Liver (tissue), 9 donors: Measurements from ENCODE around the gene MADCAM1. TPM values are rescaled to one million over a fixed set of nuclear protein-coding genes. Genes with fewer than 3 reads are reported as not detected.

Source experiments
- DNase-seq: peaks from one replicate; pipeline ENCODE4 v3.0.0-alpha.2; 2017; ENCODE audit warnings: low spot score
- H3K27ac ChIP-seq, 2 donors: one replicate each; pipeline ENCODE4 v1.7.0; 2013; ENCODE audit warnings: inconsistent platforms in 2 of 2, low read length in 2 of 2, control low read depth in 1 of 2, low read depth in 1 of 2, mild to moderate bottlenecking in 1 of 2
- H3K27me3 ChIP-seq, 4 donors: one replicate each; pipeline versions ENCODE4 v1.6.1 to v1.7.0; 2013; ENCODE audit warnings: low read length in 3 of 4, inconsistent platforms in 1 of 4, mild to moderate bottlenecking in 1 of 4, moderate library complexity in 1 of 4; ENCODE audit not compliant: control insufficient read depth in 4 of 4, insufficient read depth in 4 of 4
- H3K36me3 ChIP-seq, 4 donors: one replicate each; pipeline versions ENCODE4 v1.6.1 to v1.7.0; 2013; ENCODE audit warnings: low read length in 3 of 4, mild to moderate bottlenecking in 3 of 4, low read depth in 1 of 4, moderate library complexity in 1 of 4; ENCODE audit not compliant: control insufficient read depth in 4 of 4, insufficient read depth in 3 of 4
- H3K4me1 ChIP-seq, 4 donors: one replicate each; pipeline versions ENCODE4 v1.6.1 to v1.7.0; 2013; ENCODE audit warnings: low read length in 3 of 4, mild to moderate bottlenecking in 3 of 4, moderate library complexity in 1 of 4; ENCODE audit not compliant: control insufficient read depth in 4 of 4, insufficient read depth in 4 of 4
- H3K4me3 ChIP-seq, 3 donors: one replicate each; pipeline versions ENCODE4 v1.6.1 to v1.7.0; 2013; ENCODE audit warnings: low read length in 3 of 3, control low read depth in 1 of 3, low read depth in 1 of 3, mild to moderate bottlenecking in 1 of 3
- H3K9ac ChIP-seq, 2 donors: one replicate each; pipeline ENCODE4 v1.7.0; 2013; ENCODE audit warnings: low read length in 2 of 2, mild to moderate bottlenecking in 2 of 2, moderate library complexity in 2 of 2, control low read depth in 1 of 2, low read depth in 1 of 2
- H3K9me3 ChIP-seq, 4 donors: one replicate each; pipeline versions ENCODE4 v1.6.1 to v1.7.0; 2013; ENCODE audit warnings: low read length in 3 of 4; ENCODE audit not compliant: control insufficient read depth in 4 of 4
- CTCF ChIP-seq: fragments of 150-350 bp; IDR thresholded peaks from 2 replicates; pipeline ENCODE4 v1.5.1; 2017; ENCODE audit warnings: improper control_type of control experiment, low read depth, low read length; ENCODE audit not compliant: missing input control
- FOXA1 ChIP-seq: IDR thresholded peaks from 2 replicates; pipeline ENCODE4 v1.6.1; 2016; ENCODE audit warnings: antibody characterized with exemption
- FOXA2 ChIP-seq: IDR thresholded peaks from 2 replicates; pipeline ENCODE4 v1.6.1; 2016; ENCODE audit warnings: antibody characterized with exemption
- GABPA ChIP-seq, 2 donors: IDR thresholded peaks in 1 of 2; conservative IDR thresholded peaks in 1 of 2; 2 replicates each; pipeline ENCODE4 v1.6.1; 2016; ENCODE audit warnings: antibody characterized with exemption in 2 of 2, mild to moderate bottlenecking in 1 of 2, moderate library complexity in 1 of 2
- HNF4A ChIP-seq, 2 donors: conservative IDR thresholded peaks; 2 replicates each; pipeline ENCODE4 v1.6.1; 2016; ENCODE audit warnings: antibody characterized with exemption in 2 of 2, mild to moderate bottlenecking in 2 of 2
- HNF4G ChIP-seq: IDR thresholded peaks from 2 replicates; pipeline ENCODE4 v1.6.1; 2016; ENCODE audit warnings: antibody characterized with exemption
- JUND ChIP-seq, 2 donors: IDR thresholded peaks; 2 replicates each; pipeline ENCODE4 v1.6.1; 2016; ENCODE audit warnings: antibody characterized with exemption in 2 of 2
- MAX ChIP-seq: IDR thresholded peaks from 2 replicates; pipeline ENCODE4 v1.6.1; 2016; ENCODE audit warnings: antibody characterized with exemption
- NR2F2 ChIP-seq: IDR thresholded peaks from 2 replicates; pipeline ENCODE4 v1.6.1; 2016; ENCODE audit warnings: antibody characterized with exemption
- RAD21 ChIP-seq, 2 donors: IDR thresholded peaks; 2 replicates each; pipeline ENCODE4 v1.6.1; 2016; ENCODE audit warnings: antibody characterized with exemption in 2 of 2, mild to moderate bottlenecking in 2 of 2
- RXRA ChIP-seq, 2 donors: IDR thresholded peaks; 2 replicates each; pipeline ENCODE4 v1.6.1; 2017 to 2018; ENCODE audit warnings: antibody characterized with exemption in 2 of 2, mild to moderate bottlenecking in 1 of 2
- SP1 ChIP-seq: IDR thresholded peaks from 2 replicates; pipeline ENCODE4 v1.6.1; 2018; ENCODE audit warnings: antibody characterized with exemption, mild to moderate bottlenecking
- TAF1 ChIP-seq: conservative IDR thresholded peaks from 2 replicates; pipeline ENCODE4 v1.6.1; 2016; ENCODE audit warnings: antibody characterized with exemption, mild to moderate bottlenecking
- YY1 ChIP-seq: IDR thresholded peaks from 2 replicates; pipeline ENCODE4 v1.6.1; 2016; ENCODE audit warnings: antibody characterized with exemption, mild to moderate bottlenecking
- ZBTB33 ChIP-seq: IDR thresholded peaks from 2 replicates; pipeline ENCODE4 v1.6.1; 2016; ENCODE audit warnings: antibody characterized with exemption
- WGBS: extraction: QIAGEN DNeasy Blood & Tissue Kit; methylation state at CpG from one replicate; pipeline ENCODE4 v1.1.7; 2013; 5-methylcytosine and 5-hydroxymethylcytosine counted together
- polyA plus RNA-seq, 2 donors: library from polyadenylated mRNA; stranded (reverse) in 1 of 2; unstranded in 1 of 2; fragments of 200-250 nt in 1 of 2; fragments of >200 nt in 1 of 2; fragmentation: Nextera tagmentation in 1 of 2; extraction: Ambion mirVana in 1 of 2; gene quantifications; one replicate each; pipeline versions ENCODE4 v1.2.1 to v1.2.3, GENCODE V29; 2013 to 2015
- total RNA-seq, 2 donors: library from RNA; depleted of rRNA; stranded (reverse); fragments of >200 nt; gene quantifications; one replicate each; pipeline ENCODE4 v1.2.3, GENCODE V29; 2014
- donor health status: healthy.
- donor health status: healthy.
- donor health status: healthy.
- donor health status: healthy.
- donor health status: healthy.

MADCAM1 gene
- total and polyA plus RNA-seq, 4 donors, result 0.17 to 0.32 (median 0.24) TPM

- H3K27me3 ChIP-seq, result no peaks in the 10 kb centered on the region
- H3K9ac ChIP-seq, result peak overlapping the region; percentile 15 to 78
- TF ChIP-seq RAD21 (IDR thresholded peaks at IDR 0.05), result peak; percentile 76 to 86
- TF ChIP-seq MAX, result peak; percentile 8
- peak in 1 of 2 donors; percentile 4 for TF ChIP-seq RXRA (IDR thresholded peaks at IDR 0.05)
- TF ChIP-seq FOXA1, result no peak
- TF ChIP-seq CTCF, result peak; percentile 96
- TF ChIP-seq GABPA (IDR thresholded peaks at IDR 0.05 in 1 of 2, conservative IDR thresholded peaks at IDR 0.05 in 1 of 2), result no peak
- TF ChIP-seq NR2F2, result peak; percentile 25
- peak overlapping the region; percentile 65 to 70 for H3K27ac ChIP-seq
- peaks cover 0 to 1% (median 0%) of the 10 kb centered on the region in 4 donors for H3K36me3 ChIP-seq
- peak overlapping the region; percentile 62 to 99 (median 94) for H3K4me3 ChIP-seq
- WGBS, result 7% methylated on average over 48 of the region's 48 CpGs
- peak; percentile 93 for DNase-seq
- peaks cover 6 to 23% (median 15%) of the 10 kb centered on the region in 4 donors for H3K4me1 ChIP-seq
- H3K9me3 ChIP-seq, result no peaks in the 10 kb centered on the region
Observed at GRCh38 chr19:506404-507285, 10.4 kb downstream of the MADCAM1 start.

- DNase-seq, result peak; percentile 84
- peak within 1 kb of the TSS; percentile 65 to 70 for H3K27ac ChIP-seq
Observed at GRCh38 chr19:507286-508203, 11.3 kb downstream of the MADCAM1 start, which contains the start of gene TPGS1. TPGS1 (plus strand) TSS chr19:507497; CDS start chr19:507507, 10 bp downstream.

More at GRCh38 chr19:507286-508203, 11.3 kb downstream of the MADCAM1 start, which contains the start of gene TPGS1:
- TF ChIP-seq SP1 (peak; percentile 83), NR2F2 (peak; percentile 85), RXRA (IDR thresholded peaks at IDR 0.05) (peak; percentile 64 to 70), GABPA (IDR thresholded peaks at IDR 0.05 in 1 of 2, conservative IDR thresholded peaks at IDR 0.05 in 1 of 2) (peak; percentile 77 to 92), YY1 (peak; percentile 100), MAX (no peak), HNF4A (conservative IDR thresholded peaks at IDR 0.05) (peak; percentile 29 to 63), HNF4G (no peak), ZBTB33 (no peak), RAD21 (IDR thresholded peaks at IDR 0.05) (no peak), TAF1 (no peak), FOXA2 (peak; percentile 40), JUND (IDR thresholded peaks at IDR 0.05) (peak in 1 of 2 donors; percentile 39)
- H3K9me3 ChIP-seq, result no peaks in the 10 kb centered on the region
- peak within 1 kb of the TSS; percentile 85 to 99 (median 94) for H3K4me3 ChIP-seq
- peaks cover 6 to 23% (median 15%) of the 10 kb centered on the region in 4 donors for H3K4me1 ChIP-seq
- H3K9ac ChIP-seq, result peak within 1 kb of the TSS; percentile 57 to 78
- H3K27me3 ChIP-seq, result no peaks in the 10 kb centered on the region
- H3K36me3 ChIP-seq, result peaks cover 0 to 1% (median 0%) of the 10 kb centered on the region in 4 donors
- under 1% methylated on average over 81 of the region's 81 CpGs for WGBS
